GM08714 (cell line): ENCODE measurements around the gene PSMC1.

Experiments
- H3K4me3 ChIP-seq: fragments of 200-500 bp; sonication (Bioruptor generic); 2 replicates; pipeline ENCODE4 v1.5.1; 2014; ENCODE audit warnings: mild to moderate bottlenecking, low read length, inconsistent platforms
- ZNF274 ChIP-seq: IDR thresholded peaks from 2 replicates; pipeline ENCODE4 v1.6.1; 2012; ENCODE audit warnings: mild to moderate bottlenecking, low read depth, low read length

The PSMC1 gene

GRCh38 chr14:90288651-90289355 lies 32.5 kb downstream of the PSMC1 start:
- no peak for TF ChIP-seq ZNF274
- H3K4me3 ChIP-seq, result no peak overlapping the region

- no peak overlapping the region for H3K4me3 ChIP-seq
- no peak for TF ChIP-seq ZNF274
These were observed 34.1 kb downstream of the PSMC1 start for GRCh38 chr14:90290337-90291011.

GRCh38 chr14:90291699-90292098 lies 35.3 kb downstream of the PSMC1 start:
- no peak for TF ChIP-seq ZNF274
- H3K4me3 ChIP-seq, result no peak overlapping the region

- no peak for TF ChIP-seq ZNF274
- no peak overlapping the region for H3K4me3 ChIP-seq
These were observed 37.7 kb downstream of the PSMC1 start for GRCh38 chr14:90293766-90294730.

GRCh38 chr14:90294872-90295271 lies 38.5 kb downstream of the PSMC1 start:
- no peak overlapping the region for H3K4me3 ChIP-seq
- TF ChIP-seq ZNF274, result no peak

GRCh38 chr14:90295870-90296516 lies 39.6 kb downstream of the PSMC1 start:
- H3K4me3 ChIP-seq, result no peak overlapping the region
- no peak for TF ChIP-seq ZNF274

GRCh38 chr14:90296641-90297040 lies 40.3 kb downstream of the PSMC1 start:
- TF ChIP-seq ZNF274, result no peak
- no peak overlapping the region for H3K4me3 ChIP-seq

- no peak for TF ChIP-seq ZNF274
These were observed 41.7 kb downstream of the PSMC1 start for GRCh38 chr14:90297876-90298629.

GRCh38 chr14:90299408-90299807 lies 43.1 kb downstream of the PSMC1 start:
- TF ChIP-seq ZNF274, result no peak
- no peak overlapping the region for H3K4me3 ChIP-seq

More at GRCh38 chr14:90297876-90298629, 41.7 kb downstream of the PSMC1 start:
- no peak overlapping the region for H3K4me3 ChIP-seq

GRCh38 chr14:90300611-90301047 lies 44.3 kb downstream of the PSMC1 start:
- no peak overlapping the region for H3K4me3 ChIP-seq
- TF ChIP-seq ZNF274, result no peak

- TF ChIP-seq ZNF274, result no peak
- H3K4me3 ChIP-seq, result no peak overlapping the region
These were observed 44.8 kb downstream of the PSMC1 start for GRCh38 chr14:90301122-90301521.

- no peak for TF ChIP-seq ZNF274
These were observed 45.3 kb downstream of the PSMC1 start for GRCh38 chr14:90301668-90302090.

More at GRCh38 chr14:90301668-90302090, 45.3 kb downstream of the PSMC1 start:
- no peak overlapping the region for H3K4me3 ChIP-seq
